Upper lobe of right lung (tissue), 1 donor: Measurements from ENCODE around the gene LDLRAD3. TPM values are rescaled to one million over a fixed set of nuclear protein-coding genes. Genes with fewer than 3 reads are reported as not detected.

ENCODE experiments used
- ATAC-seq: fragments of 200-7000 bp; cut with Tn5 transposase; one replicate; pipeline ENCODE4 v1.9.1; 2020; ENCODE audit warnings: mild to moderate bottlenecking, moderate library complexity
- DNase-seq: peaks from one replicate; pipeline ENCODE4 v3.0.0-alpha.2; 2020
- H3K27ac ChIP-seq: fragments of 200-600 bp; one replicate; pipeline ENCODE4 v1.8.0; 2022
- H3K27me3 ChIP-seq: fragments of 200-600 bp; one replicate; pipeline ENCODE4 v1.8.0; 2022; ENCODE audit warnings: mild to moderate bottlenecking
- H3K36me3 ChIP-seq: fragments of 200-600 bp; one replicate; pipeline ENCODE4 v1.8.0; 2022
- H3K4me1 ChIP-seq: fragments of 200-600 bp; one replicate; pipeline ENCODE4 v1.8.0; 2022
- H3K4me3 ChIP-seq: fragments of 200-600 bp; one replicate; pipeline ENCODE4 v1.8.0; 2022; ENCODE audit warnings: mild to moderate bottlenecking
- H3K9me3 ChIP-seq: fragments of 200-600 bp; one replicate; pipeline ENCODE4 v1.8.0; 2022
- intact Hi-C: fragments of 100-400 bp; cut with DNase I; formaldehyde crosslinking; loops from one replicate; pipeline ENCODE4 v1.11.0; 2022
- total RNA-seq: library from RNA; stranded (reverse); fragmentation: NEBNext Ultra II Directional; extraction: Animal tissue kit (Norgen Biotek cat#: 25700); gene quantifications from one replicate; pipeline ENCODE4 v1.2.1, GENCODE V29; 2021
- TF ChIP-seq, protein P1 (sequence below): fragments of 200-600 bp; IDR thresholded peaks from one replicate; pipeline ENCODE4 v1.8.0; 2022; ENCODE audit warnings: antibody characterized with exemption
- donor health status: DM: no; HTN: yes; CAD: no; lungs with severe emphysema.

The LDLRAD3 gene
- total RNA-seq, 1 donor from 2014 or later, result 7.9 TPM

GRCh38 chr11:35934981-35935380 lies 8.9 kb upstream of the LDLRAD3 start:
- intact Hi-C loops, result no loop called here
- Histone ChIP-seq H3K9me3 (no peaks in the 10 kb centered on the region), H3K36me3 (no peaks in the 10 kb centered on the region), H3K4me3 (no peak overlapping the region), H3K27me3 (no peaks in the 10 kb centered on the region), H3K27ac (no peak overlapping the region), H3K4me1 (peaks cover 6% of the 10 kb centered on the region)
- no peak for DNase-seq
- no peak for ATAC-seq
- TF ChIP-seq, protein P1, sequence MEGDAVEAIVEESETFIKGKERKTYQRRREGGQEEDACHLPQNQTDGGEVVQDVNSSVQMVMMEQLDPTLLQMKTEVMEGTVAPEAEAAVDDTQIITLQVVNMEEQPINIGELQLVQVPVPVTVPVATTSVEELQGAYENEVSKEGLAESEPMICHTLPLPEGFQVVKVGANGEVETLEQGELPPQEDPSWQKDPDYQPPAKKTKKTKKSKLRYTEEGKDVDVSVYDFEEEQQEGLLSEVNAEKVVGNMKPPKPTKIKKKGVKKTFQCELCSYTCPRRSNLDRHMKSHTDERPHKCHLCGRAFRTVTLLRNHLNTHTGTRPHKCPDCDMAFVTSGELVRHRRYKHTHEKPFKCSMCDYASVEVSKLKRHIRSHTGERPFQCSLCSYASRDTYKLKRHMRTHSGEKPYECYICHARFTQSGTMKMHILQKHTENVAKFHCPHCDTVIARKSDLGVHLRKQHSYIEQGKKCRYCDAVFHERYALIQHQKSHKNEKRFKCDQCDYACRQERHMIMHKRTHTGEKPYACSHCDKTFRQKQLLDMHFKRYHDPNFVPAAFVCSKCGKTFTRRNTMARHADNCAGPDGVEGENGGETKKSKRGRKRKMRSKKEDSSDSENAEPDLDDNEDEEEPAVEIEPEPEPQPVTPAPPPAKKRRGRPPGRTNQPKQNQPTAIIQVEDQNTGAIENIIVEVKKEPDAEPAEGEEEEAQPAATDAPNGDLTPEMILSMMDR, result no peak

DNA sequence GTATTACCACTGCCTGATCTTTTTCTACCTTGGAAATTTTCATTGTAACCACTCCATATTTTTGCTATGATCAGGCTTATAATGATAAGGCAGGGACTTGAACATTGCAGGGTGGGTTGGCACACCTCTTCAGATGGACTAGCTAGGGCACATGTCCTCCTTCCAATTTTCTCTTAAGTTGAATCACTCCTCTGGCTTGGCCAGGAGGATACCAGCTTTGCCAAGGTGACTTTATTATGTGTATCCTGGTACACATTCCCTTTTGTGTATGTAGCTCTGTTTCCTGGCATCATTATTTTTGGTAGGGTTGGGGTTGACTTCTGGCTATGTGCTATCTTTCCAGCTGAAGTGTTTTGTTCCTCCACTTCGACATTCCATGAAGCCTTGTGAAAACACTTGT lies 8.5 kb upstream of the LDLRAD3 start:
- Histone ChIP-seq H3K27ac (no peak overlapping the region), H3K36me3 (no peaks in the 10 kb centered on the region), H3K9me3 (no peaks in the 10 kb centered on the region), H3K4me1 (peaks cover 6% of the 10 kb centered on the region), H3K4me3 (no peak overlapping the region), H3K27me3 (no peaks in the 10 kb centered on the region)
- intact Hi-C loops, result no loop called here
- TF ChIP-seq, protein P1, result no peak
- DNase-seq (no peak), ATAC-seq (no peak)

DNA sequence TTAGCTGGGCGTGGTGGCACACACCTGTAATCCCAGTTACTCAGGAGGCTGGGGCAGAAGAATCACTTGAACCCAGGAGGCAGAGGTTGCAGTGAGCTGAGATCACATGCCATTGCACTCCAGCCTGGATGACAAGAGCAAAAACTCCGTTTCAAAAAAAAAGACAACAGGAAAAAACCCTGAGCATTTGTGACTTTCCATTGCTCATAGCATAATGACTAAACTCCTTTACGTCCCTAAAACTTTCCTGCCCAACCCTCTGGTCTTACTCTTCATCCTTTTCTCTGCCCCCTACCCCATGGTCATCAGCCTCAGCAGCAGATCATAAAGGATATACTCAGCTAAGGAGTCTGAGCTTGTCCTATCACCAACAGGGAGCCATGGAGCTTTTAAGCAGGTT lies 6.8 kb upstream of the LDLRAD3 start:
- Histone ChIP-seq H3K36me3 (no peaks in the 10 kb centered on the region), H3K27me3 (no peaks in the 10 kb centered on the region), H3K27ac (no peak overlapping the region), H3K9me3 (no peaks in the 10 kb centered on the region), H3K4me1 (peaks cover 6% of the 10 kb centered on the region), H3K4me3 (no peak overlapping the region)
- ATAC-seq (no peak), DNase-seq (no peak)
- TF ChIP-seq, protein P1, result no peak
- intact Hi-C loops, result no loop called here

DNA sequence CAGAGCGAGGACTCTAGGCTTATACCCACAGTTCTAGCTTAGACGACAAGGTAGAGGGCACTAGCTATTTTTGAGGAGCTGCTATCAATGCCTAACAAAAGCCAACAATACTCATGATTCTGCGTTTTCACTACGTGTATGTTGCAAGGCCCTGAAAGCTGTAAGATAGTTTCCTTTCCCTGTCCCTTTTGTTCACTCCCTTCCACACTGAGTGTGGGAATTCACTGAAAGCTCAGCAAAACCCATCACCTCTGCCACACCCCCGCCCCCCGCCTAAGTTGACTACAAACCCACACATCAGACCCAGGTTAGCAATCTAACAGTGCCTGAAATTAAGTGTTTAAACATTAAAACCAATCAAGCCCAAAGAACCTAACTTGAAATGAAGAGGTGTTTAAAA lies 6.2 kb upstream of the LDLRAD3 start:
- TF ChIP-seq, protein P1, result no peak
- Histone ChIP-seq H3K27ac (no peak overlapping the region), H3K27me3 (no peaks in the 10 kb centered on the region), H3K4me3 (no peak overlapping the region), H3K4me1 (peaks cover 6% of the 10 kb centered on the region), H3K36me3 (no peaks in the 10 kb centered on the region), H3K9me3 (no peaks in the 10 kb centered on the region)
- intact Hi-C loops, result no loop called here
- DNase-seq (no peak), ATAC-seq (no peak)

GRCh38 chr11:35938231-35938630 lies 5.6 kb upstream of the LDLRAD3 start:
- ATAC-seq, result no peak
- H3K9me3 ChIP-seq, result no peaks in the 10 kb centered on the region
- intact Hi-C loops, result no loop called here

More at GRCh38 chr11:35938231-35938630, 5.6 kb upstream of the LDLRAD3 start:
- peaks cover 6% of the 10 kb centered on the region for H3K4me1 ChIP-seq
- no peak overlapping the region for H3K27ac ChIP-seq
- no peaks in the 10 kb centered on the region for H3K27me3 ChIP-seq
- no peak for DNase-seq
- TF ChIP-seq, protein P1, result no peak
- no peak overlapping the region for H3K4me3 ChIP-seq
- H3K36me3 ChIP-seq, result no peaks in the 10 kb centered on the region
